ENCODE measurements around the gene ZNF629.

DNA sequence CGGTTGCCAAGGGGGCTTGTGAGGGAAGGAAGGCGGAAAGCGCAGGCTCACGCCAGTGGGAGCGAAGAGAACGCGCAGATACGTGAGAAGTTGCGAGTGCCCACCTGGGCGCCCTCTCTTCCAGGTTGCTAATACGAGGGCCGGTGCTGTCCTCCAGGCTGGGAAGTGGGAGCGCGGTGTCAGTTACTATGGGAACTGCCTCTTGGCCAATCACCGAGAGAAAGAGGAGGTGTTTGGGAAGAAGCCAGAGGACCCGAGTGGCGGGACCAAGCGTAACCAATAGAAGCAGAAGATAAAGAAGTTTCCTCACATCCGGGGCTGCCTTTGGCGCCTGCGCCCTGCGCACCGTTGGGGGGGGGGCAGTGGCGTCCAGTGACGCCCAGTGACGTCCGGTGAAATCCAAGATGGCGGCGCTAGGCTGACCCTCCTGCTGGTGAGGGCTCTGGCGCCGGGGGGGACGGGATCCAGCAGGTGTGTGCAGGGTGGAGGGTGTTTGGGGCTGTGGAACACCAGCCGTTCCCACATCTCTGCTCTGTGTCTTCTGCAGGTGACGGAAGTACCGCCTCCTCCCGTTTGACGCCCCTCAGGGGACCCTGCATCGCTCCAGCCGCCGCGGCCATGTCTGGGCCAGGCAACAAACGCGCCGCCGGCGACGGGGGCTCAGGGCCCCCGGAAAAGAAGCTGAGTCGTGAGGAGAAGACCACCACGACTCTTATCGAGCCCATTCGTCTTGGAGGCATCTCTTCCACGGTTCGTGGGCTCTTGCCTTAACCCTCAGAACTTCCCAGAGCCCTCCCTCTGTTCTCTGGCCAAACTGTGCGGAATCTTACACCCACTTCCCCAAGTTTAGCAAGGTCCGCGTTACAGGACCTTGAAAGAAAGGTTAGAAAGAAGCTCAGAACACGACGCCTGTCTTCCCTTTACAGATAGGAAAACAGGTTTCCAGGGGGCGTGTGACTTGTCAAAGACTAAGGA, 24.8 kb downstream of the ZNF629 start, which contains the start of the genes CFAP119 and RNF40:
- no peak for TF ChIP-seq EZH2 (IDR thresholded peaks at IDR 0.05)
- TF ChIP-seq POLR2AphosphoS5 (IDR thresholded peaks at IDR 0.05; ENCODE audit: borderline replicate concordance, low read depth, low read length): peak; percentile 87
- no peak for TF ChIP-seq FOXP2 (optimal IDR thresholded peaks at IDR 0.05; ENCODE audit: control extremely low read depth, extremely low read length, insufficient read depth)
